Endodermal cell (in vitro differentiated cells): ENCODE results near the gene TDRKH. TPM values are rescaled to one million over a fixed set of nuclear protein-coding genes. Genes with fewer than 3 reads are reported as not detected.

Experiments used
- DNase-seq: peaks from one replicate; pipeline ENCODE4 v3.0.0-alpha.2; 2017
- H3K27ac ChIP-seq: 2 replicates; pipeline ENCODE4 v1.5.1; 2013; ENCODE audit warnings: mild to moderate bottlenecking, low read depth, low read length, moderate library complexity
- H3K27me3 ChIP-seq: 2 replicates; pipeline ENCODE4 v1.6.1; 2013; ENCODE audit warnings: mild to moderate bottlenecking, low read length, moderate library complexity; ENCODE audit not compliant: insufficient read depth, control insufficient read depth, poor library complexity, severe bottlenecking
- H3K36me3 ChIP-seq: 2 replicates; pipeline ENCODE4 v1.7.0; 2013; ENCODE audit warnings: mild to moderate bottlenecking, low read length, moderate library complexity; ENCODE audit not compliant: control insufficient read depth, insufficient read depth
- H3K4me1 ChIP-seq: one replicate; pipeline ENCODE4 v1.7.0; 2013; ENCODE audit warnings: low read length; ENCODE audit not compliant: control insufficient read depth, insufficient read depth
- H3K4me3 ChIP-seq: 2 replicates; pipeline ENCODE4 v1.5.1; 2013; ENCODE audit warnings: mild to moderate bottlenecking, low read length, moderate library complexity
- H3K9ac ChIP-seq: 2 replicates; pipeline ENCODE4 v1.6.1; 2013; ENCODE audit warnings: mild to moderate bottlenecking, low read length, moderate library complexity; ENCODE audit not compliant: poor library complexity, severe bottlenecking; ENCODE audit errors: extremely low read depth
- H3K9me3 ChIP-seq: 2 replicates; pipeline ENCODE4 v1.6.1; 2013; ENCODE audit warnings: mild to moderate bottlenecking, low read length, moderate library complexity; ENCODE audit not compliant: control insufficient read depth
- H3K27ac Mint-ChIP-seq: 2 replicates; pipeline ENCODE4 v1.8.0; 2020; ENCODE audit warnings: mixed read lengths
- H3K27me3 Mint-ChIP-seq: 2 replicates; pipeline ENCODE4 v1.8.0; 2021; ENCODE audit warnings: mild to moderate bottlenecking, mixed read lengths; ENCODE audit not compliant: insufficient read depth
- H3K36me3 Mint-ChIP-seq: 2 replicates; pipeline ENCODE4 v1.8.0; 2020; ENCODE audit warnings: low read depth, mixed read lengths
- H3K4me1 Mint-ChIP-seq: 2 replicates; pipeline ENCODE4 v1.8.0; 2020; ENCODE audit warnings: mixed read lengths
- H3K4me3 Mint-ChIP-seq: 2 replicates; pipeline ENCODE4 v1.8.0; 2020; ENCODE audit warnings: mild to moderate bottlenecking, moderate library complexity, mixed read lengths
- H3K9me3 Mint-ChIP-seq: 2 replicates; pipeline ENCODE4 v1.8.0; 2020; ENCODE audit warnings: mild to moderate bottlenecking, mixed read lengths
- WGBS, 2 experiments: methylation state at CpG; one replicate each; pipeline versions ENCODE4 v1.1.5 to v1.1.7; 2013; ENCODE audit warnings: missing lambda C conversion rate in 2 of 2, mixed read lengths in 1 of 2; ENCODE audit not compliant: insufficient coverage in 1 of 2, insufficient read length in 1 of 2; 5-methylcytosine and 5-hydroxymethylcytosine counted together
- total RNA-seq, 2 donors: library from RNA; stranded (reverse); fragmentation: NEBNext Ultra II Directional in 1 of 2; extraction: Animal tissue kit (Norgen Biotek cat#: 25700) in 1 of 2; gene quantifications; 2 replicates in 1 of 2; 3 replicates in 1 of 2; pipeline ENCODE4 v1.2.1, GENCODE V29; 2021
- TF ChIP-seq, protein P1 (sequence below): fragments of 200-600 bp; sonication (generic); conservative IDR thresholded peaks from 2 replicates; pipeline ENCODE4 v1.5.0; 2021; ENCODE audit warnings: antibody characterized with exemption, mild to moderate bottlenecking

The TDRKH gene
- total RNA-seq, 2 donors from 2014 or later = 14.9 to 15.0 TPM

DNA sequence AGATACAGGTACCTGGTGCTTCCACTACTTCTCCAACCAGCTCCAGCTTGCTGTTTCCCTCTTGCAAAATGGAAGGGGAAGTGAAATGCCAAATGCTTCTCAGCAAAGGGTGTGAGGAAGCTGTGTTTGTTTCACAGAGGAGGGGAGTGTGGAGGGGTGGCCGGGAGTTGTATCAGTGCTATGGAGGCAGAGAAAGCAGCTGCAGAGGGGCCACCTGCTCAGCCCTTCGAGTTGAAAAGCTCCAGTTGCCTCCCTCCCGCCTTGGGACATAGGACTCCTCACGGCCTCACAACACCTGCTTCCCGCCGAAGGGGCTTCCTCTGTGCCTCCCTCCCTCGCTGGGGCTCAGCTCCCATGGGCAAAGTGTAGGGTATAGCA is 27.0 kb upstream of the TDRKH start:
- H3K9me3 Mint-ChIP-seq = no peaks in the 10 kb centered on the region
- no peaks in the 10 kb centered on the region for H3K4me1 ChIP-seq
- no peaks in the 10 kb centered on the region for H3K9me3 ChIP-seq
- no peak for DNase-seq
- no peaks in the 10 kb centered on the region for H3K36me3 ChIP-seq
- TF ChIP-seq, protein P1, sequence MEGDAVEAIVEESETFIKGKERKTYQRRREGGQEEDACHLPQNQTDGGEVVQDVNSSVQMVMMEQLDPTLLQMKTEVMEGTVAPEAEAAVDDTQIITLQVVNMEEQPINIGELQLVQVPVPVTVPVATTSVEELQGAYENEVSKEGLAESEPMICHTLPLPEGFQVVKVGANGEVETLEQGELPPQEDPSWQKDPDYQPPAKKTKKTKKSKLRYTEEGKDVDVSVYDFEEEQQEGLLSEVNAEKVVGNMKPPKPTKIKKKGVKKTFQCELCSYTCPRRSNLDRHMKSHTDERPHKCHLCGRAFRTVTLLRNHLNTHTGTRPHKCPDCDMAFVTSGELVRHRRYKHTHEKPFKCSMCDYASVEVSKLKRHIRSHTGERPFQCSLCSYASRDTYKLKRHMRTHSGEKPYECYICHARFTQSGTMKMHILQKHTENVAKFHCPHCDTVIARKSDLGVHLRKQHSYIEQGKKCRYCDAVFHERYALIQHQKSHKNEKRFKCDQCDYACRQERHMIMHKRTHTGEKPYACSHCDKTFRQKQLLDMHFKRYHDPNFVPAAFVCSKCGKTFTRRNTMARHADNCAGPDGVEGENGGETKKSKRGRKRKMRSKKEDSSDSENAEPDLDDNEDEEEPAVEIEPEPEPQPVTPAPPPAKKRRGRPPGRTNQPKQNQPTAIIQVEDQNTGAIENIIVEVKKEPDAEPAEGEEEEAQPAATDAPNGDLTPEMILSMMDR = no peak
- no peak overlapping the region for H3K27ac ChIP-seq
- H3K27me3 ChIP-seq = no peaks in the 10 kb centered on the region
- no peak overlapping the region for H3K4me3 ChIP-seq
- no peak overlapping the region for H3K4me3 Mint-ChIP-seq
- H3K9ac ChIP-seq = no peak overlapping the region
- no peak overlapping the region for H3K27ac Mint-ChIP-seq
- peaks cover 5% of the 10 kb centered on the region for H3K4me1 Mint-ChIP-seq
- no peaks in the 10 kb centered on the region for H3K27me3 Mint-ChIP-seq
- H3K36me3 Mint-ChIP-seq = no peaks in the 10 kb centered on the region
- 92% methylated on average over 7 of the region's 7 CpGs; no CpG with 5 or more reads in 1 of the 2 experiments for WGBS, 2 experiments

DNA sequence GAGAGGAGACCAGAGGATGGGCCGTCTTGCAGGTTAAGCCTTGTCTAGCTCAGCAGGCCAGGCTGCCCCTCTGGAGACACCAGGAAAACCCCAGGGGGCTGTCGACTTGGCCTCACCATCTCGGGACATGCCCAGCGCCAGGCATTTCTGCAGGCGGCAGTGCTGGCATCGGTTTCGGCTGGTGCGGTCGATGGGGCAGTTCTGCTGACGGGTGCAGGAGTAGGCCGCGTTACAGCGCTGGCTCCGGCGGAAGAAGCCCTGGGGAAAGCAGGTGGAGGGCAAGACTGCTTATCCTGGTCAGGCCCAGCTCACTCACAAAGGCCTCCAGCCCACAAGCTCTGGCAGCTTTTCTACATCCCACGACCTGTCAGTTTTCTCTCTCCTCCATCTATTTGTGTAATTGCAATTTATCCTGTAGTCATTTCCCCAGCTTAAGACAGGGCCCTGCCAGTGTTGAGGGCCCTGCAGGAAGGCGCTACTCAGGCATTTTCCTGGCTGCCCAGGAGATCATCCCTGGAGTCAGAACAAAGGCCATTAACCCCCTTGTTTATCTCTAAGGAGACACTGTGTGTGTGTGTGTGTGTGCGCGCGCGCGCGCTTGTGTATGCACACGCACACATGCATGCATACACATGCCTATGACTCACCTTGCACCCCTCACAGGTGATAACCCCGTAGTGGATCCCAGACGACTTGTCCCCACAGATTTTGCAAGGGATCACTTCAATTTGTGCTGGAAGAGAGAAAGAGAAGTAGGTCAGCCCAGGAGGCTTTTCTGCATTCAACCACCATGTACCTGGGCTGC is 26.4 kb upstream of the TDRKH start:
- Mint-ChIP-seq H3K4me1 (peaks cover 2% of the 10 kb centered on the region), H3K27ac (no peak overlapping the region), H3K27me3 (no peaks in the 10 kb centered on the region), H3K36me3 (no peaks in the 10 kb centered on the region), H3K9me3 (no peaks in the 10 kb centered on the region), H3K4me3 (no peak overlapping the region)
- no peak for DNase-seq
- H3K9me3 ChIP-seq = no peaks in the 10 kb centered on the region
- no peaks in the 10 kb centered on the region for H3K27me3 ChIP-seq
- H3K9ac ChIP-seq = no peak overlapping the region
- no peak overlapping the region for H3K4me3 ChIP-seq
- H3K27ac ChIP-seq = no peak overlapping the region
- 91% methylated on average over 11 to 23 of the region's 26 CpGs for WGBS, 2 experiments
- TF ChIP-seq, protein P1 = no peak
- H3K36me3 ChIP-seq = no peaks in the 10 kb centered on the region
- H3K4me1 ChIP-seq = no peaks in the 10 kb centered on the region

DNA sequence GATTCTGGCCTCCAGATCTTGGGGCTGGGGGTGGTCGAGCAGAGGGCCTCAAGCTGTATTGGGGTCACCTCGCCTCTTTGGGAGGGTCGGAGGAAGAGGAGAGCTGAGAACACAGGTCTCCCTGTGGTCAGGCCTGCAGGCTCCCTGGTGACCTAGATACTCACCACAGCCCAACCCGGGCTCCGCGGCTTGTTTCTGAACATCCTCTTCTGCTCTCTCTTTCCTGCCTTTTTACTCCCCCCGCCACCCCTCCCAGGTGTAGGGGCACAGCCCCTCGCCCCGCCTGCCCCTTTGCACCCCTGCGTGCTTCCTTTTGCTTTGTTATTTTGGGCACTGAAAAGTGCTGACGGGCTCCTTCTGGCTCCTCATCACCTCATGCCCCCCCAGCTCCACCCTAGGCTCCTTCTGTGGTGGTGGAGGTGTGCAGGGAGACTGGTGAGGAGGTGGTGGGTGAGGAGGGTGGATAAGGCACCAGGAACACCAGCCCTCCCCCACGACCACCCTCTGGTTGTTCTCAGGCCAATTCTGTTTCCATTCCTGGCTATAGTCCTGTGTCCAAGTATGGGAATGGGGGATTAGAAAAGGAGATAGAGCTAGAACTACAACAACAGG is 25.5 kb upstream of the TDRKH start:
- H3K9ac ChIP-seq = no peak overlapping the region
- TF ChIP-seq, protein P1 = no peak
- Mint-ChIP-seq H3K36me3 (no peaks in the 10 kb centered on the region), H3K27me3 (no peaks in the 10 kb centered on the region), H3K4me3 (no peak overlapping the region), H3K9me3 (no peaks in the 10 kb centered on the region), H3K4me1 (peaks cover 2% of the 10 kb centered on the region), H3K27ac (no peak overlapping the region)
- 90% methylated on average over 12 of the region's 12 CpGs; no CpG with 5 or more reads in 1 of the 2 experiments for WGBS, 2 experiments
- no peaks in the 10 kb centered on the region for H3K27me3 ChIP-seq
- H3K4me3 ChIP-seq = no peak overlapping the region
- no peaks in the 10 kb centered on the region for H3K4me1 ChIP-seq
- H3K9me3 ChIP-seq = no peaks in the 10 kb centered on the region
- no peak overlapping the region for H3K27ac ChIP-seq
- no peaks in the 10 kb centered on the region for H3K36me3 ChIP-seq
- no peak for DNase-seq
